HL-60/S4 (cell line): Measurements from ENCODE around the gene MIER1.
"Not testable (repeated sequence)": the region's sequence is repeated elsewhere in the genome, so short reads cannot be mapped to it uniquely, and the experiment has no call there.

Source experiments
- in situ Hi-C: fragments of 300-500 bp; cut with MboI; formaldehyde crosslinking; loops from 2 replicates; pipeline ENCODE4 v1.14.3; 2022; ENCODE audit warnings: low sequenced_read_pairs

MIER1 gene

DNA sequence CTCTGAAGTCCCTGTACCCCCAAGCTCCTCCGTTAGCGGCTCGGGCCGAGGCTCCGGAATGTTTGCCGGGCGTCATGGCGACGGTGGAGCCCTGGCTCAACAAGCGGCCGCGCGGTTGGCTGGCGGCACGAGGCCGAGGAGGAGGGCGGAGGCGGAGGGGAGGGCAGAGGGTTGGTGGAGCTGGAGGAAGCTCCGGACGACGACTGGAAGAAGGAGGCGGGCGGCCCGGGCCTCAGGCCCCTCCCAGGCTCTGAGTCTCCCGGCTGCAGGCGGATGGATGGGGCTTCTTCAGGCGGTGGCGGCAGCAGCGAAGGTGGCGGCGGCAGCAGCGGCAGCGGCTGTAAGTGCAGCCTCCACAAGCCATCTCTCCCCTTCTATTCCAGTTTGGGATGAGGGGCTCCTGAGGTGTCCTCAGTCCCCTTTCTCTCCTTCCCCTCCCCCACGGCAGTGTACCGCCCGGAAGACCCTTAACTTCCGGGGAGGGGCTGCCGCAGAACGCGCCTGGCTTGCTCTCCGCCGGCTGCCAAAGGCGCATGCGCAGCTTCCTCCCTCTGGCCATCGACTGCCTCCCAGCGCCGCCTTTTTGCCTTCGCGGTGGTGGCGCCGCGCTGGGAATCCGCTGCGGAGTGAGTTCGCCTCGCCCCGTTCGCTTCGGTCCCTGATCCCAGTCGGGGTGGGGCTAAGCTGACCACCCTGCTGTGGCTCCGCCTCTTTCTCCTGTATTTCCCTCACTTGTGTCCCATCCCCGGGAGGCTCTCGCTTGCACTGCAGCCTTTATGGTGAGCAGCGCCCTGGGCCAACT, at the start of gene MIER1, which contains the start of gene DNAI4:
Gene MIER1 (plus strand): TSS at position 235 of the 802 bp plus-strand sequence. CDS start 39 bp downstream, at position 274.
Gene DNAI4 (minus strand): TSS at position 101 of the 802 bp plus-strand sequence. CDS start 25 bp downstream, at position 76.
- in situ Hi-C loops: no loop called here

DNA sequence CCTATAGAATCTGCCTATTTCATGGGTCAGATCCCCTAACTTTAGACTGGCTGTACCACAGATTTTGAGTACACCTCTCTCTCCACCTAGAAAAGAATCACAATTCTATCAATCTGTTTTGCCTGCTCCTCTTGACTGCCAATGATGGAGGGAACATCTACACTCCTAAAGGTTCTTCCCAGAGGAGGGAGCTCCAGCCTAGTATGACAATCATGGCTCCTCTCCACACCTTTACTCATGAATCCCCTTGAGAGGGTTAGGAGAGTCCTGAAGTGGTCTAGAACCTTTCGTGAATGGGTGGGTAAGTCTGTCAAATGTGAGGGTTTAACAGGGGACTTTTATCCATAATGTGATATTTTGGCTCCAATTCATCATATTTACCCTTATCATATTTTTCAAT, 48.1 kb upstream of the MIER1 start:
- in situ Hi-C loops: no loop called here

DNA sequence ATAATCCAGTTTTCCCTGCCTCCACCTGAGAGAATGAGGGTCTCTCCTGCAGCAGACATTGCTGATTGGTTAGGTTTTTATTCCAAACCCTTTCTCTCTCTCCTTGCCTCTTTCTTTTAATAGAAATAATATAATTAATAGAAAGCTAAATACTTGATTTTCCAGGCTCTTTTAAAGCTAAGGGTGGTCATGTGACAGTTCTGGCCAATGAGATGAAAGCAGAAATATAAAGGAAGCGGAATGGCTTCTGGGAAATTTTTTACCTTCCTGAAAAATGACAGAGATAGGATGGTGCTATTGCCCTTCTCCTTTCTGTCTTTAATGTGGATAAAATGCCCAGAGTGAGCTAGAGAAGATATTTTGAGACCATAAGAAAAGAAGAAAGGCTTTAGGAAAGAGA, 35.8 kb upstream of the MIER1 start:
- in situ Hi-C loops: no loop called here

DNA sequence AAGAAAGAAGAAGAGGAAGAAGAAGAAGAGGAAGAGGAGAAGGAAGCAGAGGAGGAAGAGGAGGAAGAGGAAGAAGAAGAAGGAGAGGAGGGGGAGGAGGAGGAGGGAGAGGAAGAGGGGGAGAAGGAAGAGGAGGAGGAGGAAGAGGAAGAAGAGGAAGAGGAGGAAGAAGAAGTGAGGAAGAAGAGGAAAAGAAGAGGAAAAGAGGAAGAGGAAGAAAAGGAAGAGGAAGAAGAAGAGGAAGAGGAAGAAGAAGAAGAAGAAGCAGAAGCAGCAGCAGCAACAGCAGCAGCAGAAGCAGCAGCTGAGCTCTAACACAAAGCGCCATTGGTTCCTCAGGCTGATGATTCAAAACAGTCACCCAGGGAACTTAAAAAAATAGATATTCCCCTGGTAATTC, 34.2 kb upstream of the MIER1 start:
- in situ Hi-C loops: no loop called here

DNA sequence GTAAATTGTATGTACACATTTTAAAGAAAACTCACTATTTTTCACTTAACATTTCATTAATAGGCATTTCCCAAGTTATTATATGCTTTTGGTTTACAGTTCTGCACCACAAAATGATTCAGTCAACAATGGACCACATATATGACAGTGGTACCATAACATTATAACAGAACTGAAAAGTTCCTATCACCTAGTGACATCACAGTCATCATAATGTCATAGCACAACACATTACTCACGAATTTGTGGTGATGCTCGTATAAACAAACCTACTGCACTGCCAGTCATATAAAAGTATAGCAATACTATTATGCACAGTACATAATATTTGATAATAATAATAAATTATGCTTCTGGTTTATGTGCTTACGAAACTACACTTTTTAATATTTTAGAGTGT, 31.1 kb upstream of the MIER1 start:
- in situ Hi-C loops: no loop called here

DNA sequence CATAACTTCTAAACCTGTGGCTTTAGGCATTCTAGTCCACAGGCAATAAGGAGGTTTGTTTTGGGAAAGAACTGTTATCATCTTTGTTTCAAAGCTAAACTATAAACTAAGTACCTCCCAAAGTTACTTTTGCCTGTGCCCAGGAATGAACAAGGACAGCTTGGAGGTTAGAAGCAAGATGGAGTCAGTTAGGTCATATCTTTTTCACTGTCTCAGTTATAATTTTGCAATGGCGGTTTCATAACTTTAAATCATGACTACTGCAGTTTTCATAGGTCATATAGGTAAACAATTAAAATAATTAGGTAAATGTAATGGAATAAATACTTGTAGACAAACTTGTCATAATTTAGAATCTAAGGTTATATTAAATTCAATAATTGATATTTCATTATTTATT, 9.6 kb upstream of the MIER1 start:
- in situ Hi-C loops: not testable (repeated sequence)

DNA sequence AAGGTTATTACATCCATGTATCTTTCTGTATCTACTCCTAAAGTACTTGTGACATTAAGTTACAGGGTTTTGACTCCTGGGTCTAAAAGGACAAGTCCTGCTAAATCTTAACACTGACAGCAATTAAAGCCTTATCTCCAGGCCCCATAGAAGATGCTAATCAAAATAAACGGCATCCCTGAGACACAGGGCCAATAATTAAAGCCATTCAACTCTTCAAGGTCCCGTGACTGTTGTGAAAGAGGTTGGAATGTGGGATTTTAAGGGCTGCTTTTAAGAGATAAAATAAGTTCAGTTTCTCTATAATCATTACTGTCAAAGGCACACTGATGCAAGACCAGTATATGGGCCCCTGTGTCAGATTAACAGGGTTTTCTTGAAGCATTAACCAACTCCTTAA, 8.5 kb upstream of the MIER1 start:
- in situ Hi-C loops: no loop called here

DNA sequence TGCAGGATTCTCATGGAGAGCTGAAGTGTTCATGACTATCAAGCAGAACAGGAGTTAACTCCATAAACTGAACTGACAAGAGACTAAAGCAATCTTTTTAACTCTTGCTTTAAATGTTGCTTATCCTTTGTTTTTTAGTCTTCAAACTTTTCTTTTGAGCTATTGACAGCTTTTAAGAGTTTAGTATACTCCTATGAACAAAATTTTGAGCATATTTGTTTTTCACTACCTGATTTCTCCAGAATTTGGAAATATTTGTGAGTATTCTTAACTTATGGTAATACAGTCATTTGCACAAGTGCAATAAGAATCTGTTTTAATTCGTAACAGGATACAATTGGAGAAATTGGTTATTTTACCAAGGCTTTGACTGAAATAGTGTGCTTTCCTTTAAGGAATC, 7.3 kb upstream of the MIER1 start:
- in situ Hi-C loops: no loop called here

DNA sequence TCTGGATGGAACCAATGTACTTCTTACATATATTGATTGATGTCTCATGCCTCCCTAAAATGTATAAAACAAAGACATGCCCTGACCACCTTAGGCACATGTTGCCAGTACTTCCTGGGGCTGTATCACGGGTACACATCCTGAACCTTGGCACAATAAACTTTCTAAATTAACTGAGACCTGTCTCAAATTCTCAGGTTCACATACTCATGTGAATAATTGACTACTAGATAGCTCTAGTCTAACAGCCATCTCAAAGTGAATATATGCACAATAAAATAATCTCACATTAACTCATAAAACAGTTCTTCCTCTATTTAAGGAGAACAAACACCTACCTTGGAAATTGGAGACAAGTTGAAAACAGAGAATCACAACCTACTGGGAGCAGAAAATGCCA, 5.7 kb upstream of the MIER1 start:
- in situ Hi-C loops: no loop called here

DNA sequence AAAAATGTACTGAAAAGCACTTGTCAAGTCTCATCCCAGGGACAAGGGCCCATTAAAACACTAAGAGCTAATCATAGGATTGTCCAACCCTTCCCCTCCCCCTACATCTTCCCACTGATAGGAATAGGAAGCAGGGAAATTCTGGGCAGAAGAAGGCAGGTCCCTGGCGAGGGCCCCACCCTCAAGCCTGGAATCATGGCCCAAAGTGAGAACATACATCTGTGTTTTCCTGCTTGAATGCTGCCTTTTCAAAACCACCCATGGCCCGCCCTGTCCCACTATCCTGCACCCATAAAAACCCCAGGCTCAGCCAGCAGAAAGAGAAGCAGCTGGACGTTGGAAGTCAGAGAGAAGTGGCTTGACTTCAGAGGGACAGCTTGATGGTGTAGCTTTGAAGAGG, 5.0 kb upstream of the MIER1 start:
- in situ Hi-C loops: no loop called here

DNA sequence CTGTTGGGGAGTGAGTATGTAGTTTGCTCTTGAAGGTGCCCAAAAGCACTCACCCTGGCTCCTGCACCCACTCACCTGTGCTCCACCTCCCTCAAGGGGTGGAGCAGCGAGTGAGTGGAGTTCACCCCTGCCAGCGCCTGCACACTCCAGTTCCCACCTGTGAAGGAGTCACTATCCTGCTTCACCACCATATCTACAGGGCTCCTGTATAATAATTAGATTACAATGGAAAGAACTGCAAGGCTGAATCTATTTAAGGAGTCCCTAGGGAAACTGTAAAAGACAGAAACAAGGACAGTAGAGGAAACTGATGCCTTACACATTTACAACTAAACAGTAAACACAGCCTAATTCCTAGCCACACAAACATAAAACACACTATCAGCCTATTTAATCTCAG, 4.2 kb upstream of the MIER1 start:
- in situ Hi-C loops: no loop called here

DNA sequence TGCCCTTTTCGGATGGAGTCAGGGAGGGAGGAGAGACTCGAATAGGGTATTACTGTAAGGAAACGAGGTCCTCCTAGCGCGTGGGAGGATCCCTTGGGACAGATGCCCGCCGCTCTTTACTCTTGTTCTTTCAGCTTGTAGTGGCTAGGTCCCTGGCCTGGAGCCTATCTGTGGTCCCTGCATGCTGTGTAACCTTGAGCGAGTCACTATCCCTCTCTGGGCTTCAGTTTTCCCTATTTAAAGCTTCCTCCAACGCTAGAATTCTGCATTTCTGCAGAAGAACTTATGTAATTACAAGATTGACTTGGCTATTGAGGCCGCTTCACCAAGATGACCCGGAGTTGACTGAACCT, 744 bp downstream of the MIER1 start:
- in situ Hi-C loops: no loop called here

DNA sequence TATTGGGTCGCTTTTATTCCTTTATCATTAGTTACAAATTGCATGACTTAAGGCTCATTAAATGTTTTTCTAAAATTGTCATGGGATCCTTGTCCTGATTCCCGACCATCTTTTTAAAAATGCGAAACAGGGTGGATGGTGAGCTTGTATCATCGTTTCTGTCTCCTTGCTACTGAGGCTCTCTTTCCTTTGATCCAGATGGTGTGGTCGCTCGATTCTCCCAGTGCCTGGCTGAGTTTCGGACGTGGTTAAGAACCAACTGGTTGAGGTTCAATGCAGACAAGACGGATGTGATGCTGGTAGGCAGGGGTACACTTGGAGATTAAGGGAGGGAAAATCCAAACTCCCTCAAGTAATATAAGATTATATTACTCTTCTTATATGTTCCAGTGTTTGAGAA, 1.2 kb downstream of the MIER1 start:
- in situ Hi-C loops: no loop called here

DNA sequence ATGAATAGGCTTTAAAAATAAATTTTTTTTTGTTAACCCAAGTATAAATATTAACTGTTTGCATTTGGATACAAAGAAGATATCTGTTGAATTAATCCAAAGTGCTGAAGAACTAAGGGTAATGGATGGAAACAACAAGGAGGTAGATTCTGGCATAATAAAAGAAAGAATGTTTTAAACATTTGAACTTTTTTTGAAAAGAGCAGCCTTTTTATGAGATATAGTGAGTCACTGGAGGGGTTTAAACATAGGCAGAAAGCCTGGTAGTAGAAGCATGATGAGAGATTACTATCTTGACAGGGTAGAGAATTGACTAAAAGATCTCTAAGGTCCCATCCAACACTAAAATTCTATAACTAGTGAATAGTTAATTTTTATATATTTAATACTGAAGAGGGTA, 2.7 kb downstream of the MIER1 start:
- in situ Hi-C loops: no loop called here

DNA sequence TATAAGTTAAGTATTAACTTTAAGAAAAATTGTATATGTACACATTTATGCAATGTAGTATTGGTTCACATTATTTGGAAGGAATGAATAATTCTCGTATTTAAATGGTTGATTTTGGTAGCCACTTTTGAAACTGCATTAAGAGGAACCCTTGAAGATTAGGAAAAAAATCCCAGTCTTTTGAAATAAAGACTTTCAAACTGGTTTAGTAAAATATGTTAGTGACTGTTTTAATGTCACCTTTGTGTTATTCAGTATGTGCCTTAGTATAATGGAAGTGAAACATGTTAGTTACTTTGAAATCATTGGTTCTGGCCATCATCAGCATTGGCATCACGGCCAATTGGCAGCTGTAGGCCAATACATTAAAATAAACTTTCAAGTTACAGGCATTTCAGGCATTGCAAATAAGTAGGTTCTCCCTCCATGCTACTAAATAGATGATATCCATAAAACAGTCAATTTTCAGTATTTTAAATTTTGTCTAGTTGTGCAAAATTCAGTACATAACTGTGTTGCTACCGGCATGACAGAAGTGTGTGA, 4.4 kb downstream of the MIER1 start:
- in situ Hi-C loops: no loop called here

DNA sequence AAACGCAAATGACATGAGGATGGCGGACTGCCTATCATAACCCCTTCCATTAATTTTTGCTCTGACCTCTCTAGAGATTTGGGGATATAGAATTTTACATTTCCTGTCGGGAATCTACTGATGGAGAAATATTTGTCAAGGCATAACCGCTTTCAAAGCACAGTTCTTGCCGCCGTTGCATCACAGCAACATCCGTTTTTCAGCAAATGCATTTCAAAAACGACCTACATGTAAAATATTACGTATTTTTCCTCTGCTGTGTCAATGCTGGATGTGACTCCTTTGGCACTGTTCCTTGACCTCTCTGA, 4.9 kb downstream of the MIER1 start:
- in situ Hi-C loops: no loop called here

DNA sequence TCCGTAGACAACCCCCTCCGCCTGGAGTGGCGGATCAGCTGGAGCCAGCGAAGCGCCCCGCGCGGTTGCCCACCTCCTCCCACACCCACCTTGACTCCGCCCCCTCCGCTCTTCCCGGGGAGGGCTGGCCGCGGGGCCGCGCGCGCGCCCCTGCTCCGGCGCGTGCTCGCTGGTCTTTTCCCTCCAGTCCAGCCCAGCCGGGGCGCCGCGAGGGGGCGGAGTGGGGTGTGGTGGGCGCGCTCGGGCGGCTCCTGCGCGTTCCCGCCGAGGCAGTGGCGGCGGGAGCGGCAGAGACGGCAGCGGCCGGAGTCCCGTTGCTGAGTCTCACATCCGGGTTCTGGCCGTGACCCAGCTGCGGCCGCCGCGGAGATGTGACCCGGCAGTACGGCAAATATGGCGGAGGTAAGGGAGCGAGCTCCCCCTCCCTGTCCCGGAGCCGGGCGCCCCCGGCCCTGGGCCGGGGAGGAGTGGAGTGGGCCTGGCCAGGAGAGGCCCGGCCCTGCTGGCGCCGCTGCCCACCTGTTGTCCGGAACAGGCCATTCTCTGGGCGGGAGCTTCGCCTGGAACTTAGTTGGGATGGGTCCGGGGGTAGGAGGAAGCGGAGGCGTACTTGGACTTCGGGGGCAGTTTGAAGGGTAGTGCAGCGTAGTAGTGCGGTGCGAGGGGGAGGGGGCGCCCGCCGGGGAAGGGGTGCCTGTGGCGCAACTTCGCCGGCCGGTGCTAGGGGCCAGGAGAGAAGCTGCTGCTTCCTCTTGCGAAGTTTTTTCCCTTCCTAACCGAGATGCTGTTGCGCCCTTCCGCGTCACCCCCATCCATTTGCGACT, 5.4 kb downstream of the MIER1 start:
- in situ Hi-C loops: no loop called here

DNA sequence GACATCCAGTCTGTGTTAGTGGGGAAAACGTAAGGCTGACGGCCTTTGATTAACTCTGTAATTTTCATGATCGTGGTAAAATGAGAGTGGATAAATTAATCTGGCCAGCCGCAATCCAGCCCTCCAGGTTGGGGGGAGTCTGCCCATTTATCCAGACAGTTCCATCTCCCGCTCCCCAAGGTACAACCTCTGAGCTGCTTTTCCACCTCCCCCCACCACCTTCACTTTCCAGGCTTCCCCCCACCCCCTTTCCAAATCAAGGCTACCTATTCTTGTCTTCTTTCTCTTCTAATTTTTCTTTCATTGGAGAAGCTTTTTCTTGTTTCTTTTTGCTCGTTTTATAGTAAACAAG, 6.0 kb downstream of the MIER1 start:
- in situ Hi-C loops: no loop called here

DNA sequence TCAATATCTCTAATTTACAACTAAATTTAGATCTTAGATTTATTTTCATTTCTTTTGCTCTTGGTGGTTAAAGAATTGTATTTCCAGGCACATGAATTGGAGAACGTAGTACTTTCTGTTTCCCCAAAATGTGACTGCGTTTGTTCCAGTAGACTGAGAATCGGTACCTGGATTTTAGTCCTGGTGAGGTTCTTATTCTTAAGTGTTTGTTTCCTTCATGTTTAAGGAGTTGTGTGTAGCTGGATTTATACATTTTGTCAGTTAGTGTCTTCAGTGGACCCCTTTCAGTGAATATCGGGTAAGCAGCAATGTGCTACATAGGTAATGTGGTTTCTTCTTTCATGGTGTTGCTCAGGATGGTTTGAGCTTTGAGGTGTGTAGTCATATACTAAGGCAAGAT, 6.8 kb downstream of the MIER1 start:
- in situ Hi-C loops: no loop called here

DNA sequence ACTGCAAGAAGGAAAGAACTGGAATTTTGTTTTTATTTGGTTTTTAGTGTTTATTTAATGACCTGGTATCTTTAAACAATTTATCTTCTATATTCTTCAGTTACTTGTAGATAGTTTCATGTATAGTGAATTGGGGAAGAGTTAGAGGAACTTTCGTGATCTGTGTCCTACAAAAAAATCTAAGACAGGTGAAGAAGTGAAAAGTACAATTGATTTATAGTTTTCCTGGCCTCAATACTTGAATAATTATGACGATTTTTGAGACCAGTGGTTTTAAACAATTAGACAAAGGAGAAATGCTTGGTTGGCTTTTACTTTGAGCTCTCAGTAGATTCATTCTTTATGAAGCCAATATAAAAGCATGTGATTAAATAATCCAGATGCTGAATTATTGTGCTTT, 7.5 kb downstream of the MIER1 start:
- in situ Hi-C loops: no loop called here

DNA sequence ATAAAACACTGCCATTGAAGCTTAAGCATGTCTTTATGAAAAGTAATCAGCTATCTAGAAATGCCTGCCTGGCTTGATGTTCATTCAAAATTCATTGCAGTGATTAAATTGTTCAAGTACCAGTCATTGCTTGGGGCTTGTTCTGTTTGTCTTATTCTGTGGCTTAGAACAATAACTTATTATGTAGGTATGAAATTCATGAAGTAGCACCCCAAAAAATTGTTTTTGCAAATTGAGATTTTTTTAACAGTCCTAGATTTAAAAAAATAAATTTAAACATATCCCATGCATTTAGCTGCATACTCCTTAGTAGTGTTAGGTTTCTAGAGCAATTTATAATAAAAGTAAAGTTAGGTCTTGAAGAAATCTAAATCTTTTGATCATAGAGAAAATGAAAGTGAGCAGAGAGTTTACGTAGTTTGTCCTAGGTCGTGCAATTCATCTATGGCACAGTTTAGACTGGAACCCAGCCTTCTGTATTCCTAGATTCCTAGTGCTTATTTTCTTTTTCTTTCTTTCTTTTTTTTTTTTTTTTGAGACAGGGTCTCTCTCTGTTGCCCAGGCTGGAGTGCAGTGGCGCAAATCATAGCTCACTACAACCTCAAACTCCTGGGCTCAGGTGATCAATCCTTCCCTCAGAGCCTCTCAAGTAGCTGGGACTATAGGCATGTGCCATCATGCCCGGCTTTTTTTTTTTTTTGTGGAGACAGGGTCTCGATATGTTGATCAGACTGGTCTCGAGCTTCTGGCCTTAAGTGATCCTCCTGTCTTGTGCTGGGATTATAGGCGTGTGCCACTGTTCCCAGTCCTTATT, 9.3 kb downstream of the MIER1 start:
- in situ Hi-C loops: no loop called here
